Activated T-cell treated with anti-CD3 and anti-CD28 coated beads, Interleukin-2, amount 50 U/mL, for 4 hours (primary cell): ENCODE results near the gene NBAS. TPM values are rescaled to one million over a fixed set of nuclear protein-coding genes. Genes with fewer than 3 reads are reported as not detected.
"Not testable (repeated sequence)": the region's sequence is repeated elsewhere in the genome, so short reads cannot be mapped to it uniquely, and the experiment has no call there.

Experiments used
- ATAC-seq, 2 donors: fragments of 200-7000 bp; cut with Tn5 transposase; one replicate each; pipeline ENCODE4 v1.10.0; 2021
- DNase-seq: peaks from one replicate; pipeline ENCODE4 v3.0.0-alpha.2; 2020
- H3K27me3 Mint-ChIP-seq: one replicate; pipeline ENCODE4 v1.8.0; 2021; ENCODE audit warnings: low read depth, mixed read lengths
- H3K36me3 Mint-ChIP-seq: one replicate; pipeline ENCODE4 v1.8.0; 2022; ENCODE audit warnings: mixed read lengths; ENCODE audit not compliant: insufficient read depth
- H3K4me1 Mint-ChIP-seq: one replicate; pipeline ENCODE4 v1.8.0; 2021; ENCODE audit warnings: low read depth, mixed read lengths
- H3K4me3 Mint-ChIP-seq: one replicate; pipeline ENCODE4 v1.8.0; 2021; ENCODE audit warnings: mild to moderate bottlenecking, moderate library complexity, mixed read lengths
- H3K9me3 Mint-ChIP-seq: one replicate; pipeline ENCODE4 v1.8.0; 2021; ENCODE audit warnings: mixed read lengths
- total RNA-seq, 3 donors: library from RNA; stranded (reverse); gene quantifications; one replicate each; pipeline ENCODE4 v1.2.1, GENCODE V29; 2021

The NBAS gene
- total RNA-seq, 3 donors from 2014 or later, result 28.5 to 30.4 (median 29.7) TPM

GRCh38 chr2:15331787-15332186 lies 229.3 kb downstream of the NBAS start:
- DNase-seq (no peak), ATAC-seq (no peak)
- Mint-ChIP-seq H3K27me3 (no peaks in the 10 kb centered on the region), H3K4me1 (no peaks in the 10 kb centered on the region), H3K36me3 (peaks cover 28% of the 10 kb centered on the region), H3K4me3 (no peak overlapping the region), H3K9me3 (no peaks in the 10 kb centered on the region)

DNA sequence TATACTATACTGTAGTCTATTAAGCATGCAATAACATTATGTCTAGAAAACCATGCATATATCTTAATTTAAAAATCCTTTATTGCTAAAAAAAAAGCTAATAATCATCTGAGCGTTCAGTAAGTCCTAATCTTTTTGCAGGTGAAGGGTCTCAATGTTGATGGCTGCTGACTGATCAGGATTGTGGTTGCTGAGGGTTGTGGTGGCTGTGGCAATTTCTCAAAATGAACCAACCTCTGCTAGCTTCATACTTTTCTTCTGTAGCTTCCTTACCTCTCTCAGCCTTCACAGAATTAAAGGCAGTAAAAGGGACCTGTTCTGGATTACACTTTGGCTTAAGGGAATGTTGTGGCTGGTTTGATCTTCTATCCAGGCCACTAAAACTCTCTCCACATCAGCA lies 235.8 kb downstream of the NBAS start:
- DNase-seq (no peak), ATAC-seq (no peak)
- Mint-ChIP-seq H3K4me3 (no peak overlapping the region), H3K9me3 (no peaks in the 10 kb centered on the region), H3K27me3 (no peaks in the 10 kb centered on the region), H3K4me1 (no peaks in the 10 kb centered on the region), H3K36me3 (peaks cover 45% of the 10 kb centered on the region)

DNA sequence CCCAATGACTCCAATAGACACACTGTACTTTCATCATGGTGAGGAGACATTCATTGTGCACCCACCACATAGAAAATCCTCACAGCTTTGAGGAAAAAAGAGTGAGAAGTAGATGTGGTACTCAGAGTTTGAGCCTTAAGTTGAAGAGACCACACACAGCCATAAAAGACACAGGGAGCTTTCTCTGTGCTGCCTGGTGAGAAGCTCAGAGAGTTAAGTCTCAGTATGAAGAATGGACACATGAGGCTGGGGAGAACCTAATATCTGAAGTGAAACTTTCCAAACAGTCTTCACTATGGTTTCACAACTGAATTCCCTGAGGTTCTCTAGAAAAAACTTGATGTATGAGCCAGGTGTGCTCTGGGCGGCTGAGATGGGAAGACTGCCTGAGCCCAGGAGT lies 237.9 kb downstream of the NBAS start:
- Mint-ChIP-seq H3K4me1 (no peaks in the 10 kb centered on the region), H3K36me3 (peaks cover 65% of the 10 kb centered on the region), H3K27me3 (no peaks in the 10 kb centered on the region), H3K4me3 (no peak overlapping the region), H3K9me3 (peaks cover 12% of the 10 kb centered on the region)
- ATAC-seq, result no peak
- no peak for DNase-seq

- Mint-ChIP-seq H3K9me3 (peaks cover 22% of the 10 kb centered on the region), H3K4me1 (peaks cover 12% of the 10 kb centered on the region), H3K36me3 (peaks cover 77% of the 10 kb centered on the region)
- H3K4me3 Mint-ChIP-seq, H3K27me3 Mint-ChIP-seq, ATAC-seq, DNase-seq: not testable (repeated sequence)
Measured at GRCh38 chr2:15321481-15321880, 239.7 kb downstream of the NBAS start.

GRCh38 chr2:15316370-15316814 lies 244.7 kb downstream of the NBAS start:
- no peaks in the 10 kb centered on the region for H3K27me3 Mint-ChIP-seq
- no peak overlapping the region for H3K4me3 Mint-ChIP-seq
- H3K36me3 Mint-ChIP-seq, result peaks cover 67% of the 10 kb centered on the region
- peak; percentile 37 to 56 for ATAC-seq
- H3K9me3 Mint-ChIP-seq, result peaks cover 22% of the 10 kb centered on the region
- H3K4me1 Mint-ChIP-seq, result peaks cover 37% of the 10 kb centered on the region
- no peak for DNase-seq

- no peak for ATAC-seq
- H3K36me3 Mint-ChIP-seq, result peaks cover 59% of the 10 kb centered on the region
- peaks cover 22% of the 10 kb centered on the region for H3K9me3 Mint-ChIP-seq
- H3K4me3 Mint-ChIP-seq, result no peak overlapping the region
- peaks cover 41% of the 10 kb centered on the region for H3K4me1 Mint-ChIP-seq
- no peak for DNase-seq
- H3K27me3 Mint-ChIP-seq, result no peaks in the 10 kb centered on the region
Measured at GRCh38 chr2:15315411-15315810, 245.7 kb downstream of the NBAS start.

DNA sequence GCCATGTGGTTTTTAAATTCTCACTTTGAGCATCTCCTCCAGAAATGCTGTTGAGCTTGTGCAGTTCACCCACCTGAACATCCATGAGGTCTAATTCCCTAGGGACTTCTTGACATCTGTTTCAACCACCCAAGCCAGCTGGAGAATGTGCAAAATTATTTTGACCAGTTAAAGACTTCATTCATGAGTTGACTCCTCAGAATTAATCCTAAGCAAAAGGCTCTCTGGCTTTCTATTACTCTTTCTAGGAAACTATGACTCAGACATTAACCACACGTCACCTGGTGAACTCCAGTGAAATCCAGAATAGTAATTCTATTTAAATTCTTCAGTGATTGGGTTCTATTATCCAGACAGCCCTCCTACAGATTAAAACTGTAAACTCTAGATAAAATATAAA lies 247.5 kb downstream of the NBAS start:
- no peaks in the 10 kb centered on the region for H3K27me3 Mint-ChIP-seq
- H3K9me3 Mint-ChIP-seq, result peaks cover 14% of the 10 kb centered on the region
- H3K4me1 Mint-ChIP-seq, result peaks cover 41% of the 10 kb centered on the region
- no peak for ATAC-seq
- DNase-seq, result no peak
- H3K4me3 Mint-ChIP-seq, result no peak overlapping the region
- H3K36me3 Mint-ChIP-seq, result peaks cover 52% of the 10 kb centered on the region

DNA sequence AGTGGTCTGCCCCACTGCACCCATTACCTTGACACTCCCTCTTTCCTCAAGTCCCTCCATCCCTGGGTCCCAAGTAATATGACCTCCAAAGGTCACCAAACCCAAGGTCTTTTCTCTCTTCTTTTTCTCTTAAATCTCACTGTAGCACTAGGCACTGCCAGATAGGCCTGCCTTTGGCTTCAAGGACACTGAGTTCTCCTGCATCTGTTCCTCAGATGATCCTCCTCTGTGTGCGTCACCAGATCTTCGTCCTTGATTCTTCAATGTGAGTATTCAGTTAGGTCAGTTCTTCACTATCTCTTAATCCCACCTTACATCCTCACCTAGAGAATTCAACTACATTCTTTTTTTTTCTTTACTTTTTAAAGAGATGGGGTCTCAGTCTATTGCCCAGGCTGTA lies 249.2 kb downstream of the NBAS start:
- no peaks in the 10 kb centered on the region for H3K27me3 Mint-ChIP-seq
- H3K9me3 Mint-ChIP-seq, result no peaks in the 10 kb centered on the region
- no peak overlapping the region for H3K4me3 Mint-ChIP-seq
- peaks cover 34% of the 10 kb centered on the region for H3K4me1 Mint-ChIP-seq
- no peak for DNase-seq
- no peak for ATAC-seq
- H3K36me3 Mint-ChIP-seq, result peaks cover 50% of the 10 kb centered on the region

GRCh38 chr2:15311201-15311907 lies 249.8 kb downstream of the NBAS start:
- H3K27me3 Mint-ChIP-seq, result no peaks in the 10 kb centered on the region
- peaks cover 28% of the 10 kb centered on the region for H3K4me1 Mint-ChIP-seq
- no peak for ATAC-seq

GRCh38 chr2:15307526-15307925 lies 253.6 kb downstream of the NBAS start:
- Mint-ChIP-seq H3K36me3 (peaks cover 60% of the 10 kb centered on the region), H3K4me3 (no peak overlapping the region), H3K9me3 (no peaks in the 10 kb centered on the region), H3K4me1 (peaks cover 12% of the 10 kb centered on the region), H3K27me3 (no peaks in the 10 kb centered on the region)
- ATAC-seq, result no peak
- no peak for DNase-seq

More at GRCh38 chr2:15311201-15311907, 249.8 kb downstream of the NBAS start:
- Mint-ChIP-seq H3K36me3 (peaks cover 50% of the 10 kb centered on the region), H3K9me3 (no peaks in the 10 kb centered on the region), H3K4me3 (no peak overlapping the region)
- no peak for DNase-seq

DNA sequence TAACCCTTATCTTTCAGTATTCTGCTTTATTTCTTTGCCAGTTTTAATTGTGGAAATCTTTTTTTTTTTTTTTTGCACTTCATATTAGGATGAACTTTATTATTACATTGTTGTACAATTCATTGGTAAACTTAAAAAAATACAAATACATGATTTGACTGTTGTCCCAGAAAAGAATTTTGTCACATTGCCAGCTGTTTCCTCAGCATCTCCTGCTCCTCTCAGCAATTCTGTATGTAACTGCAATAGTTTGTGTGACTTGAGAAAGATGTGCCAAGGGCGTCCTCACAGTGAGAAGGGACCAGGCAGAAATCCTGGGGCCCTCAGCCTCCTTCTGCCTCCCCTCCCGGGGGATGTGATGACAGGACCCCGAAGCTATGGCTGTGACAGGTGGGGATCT lies 254.4 kb downstream of the NBAS start:
- ATAC-seq (no peak), DNase-seq (no peak)
- peaks cover 68% of the 10 kb centered on the region for H3K36me3 Mint-ChIP-seq
- no peaks in the 10 kb centered on the region for H3K9me3 Mint-ChIP-seq
- H3K27me3 Mint-ChIP-seq, result no peaks in the 10 kb centered on the region
- peaks cover 11% of the 10 kb centered on the region for H3K4me1 Mint-ChIP-seq
- no peak overlapping the region for H3K4me3 Mint-ChIP-seq

- ATAC-seq (no peak), DNase-seq (no peak)
- H3K27me3 Mint-ChIP-seq, result no peaks in the 10 kb centered on the region
- no peak overlapping the region for H3K4me3 Mint-ChIP-seq
- H3K9me3 Mint-ChIP-seq, result no peaks in the 10 kb centered on the region
- H3K4me1 Mint-ChIP-seq, result peaks cover 19% of the 10 kb centered on the region
- H3K36me3 Mint-ChIP-seq, result peaks cover 70% of the 10 kb centered on the region
Measured at GRCh38 chr2:15303874-15304273, 257.3 kb downstream of the NBAS start.

DNA sequence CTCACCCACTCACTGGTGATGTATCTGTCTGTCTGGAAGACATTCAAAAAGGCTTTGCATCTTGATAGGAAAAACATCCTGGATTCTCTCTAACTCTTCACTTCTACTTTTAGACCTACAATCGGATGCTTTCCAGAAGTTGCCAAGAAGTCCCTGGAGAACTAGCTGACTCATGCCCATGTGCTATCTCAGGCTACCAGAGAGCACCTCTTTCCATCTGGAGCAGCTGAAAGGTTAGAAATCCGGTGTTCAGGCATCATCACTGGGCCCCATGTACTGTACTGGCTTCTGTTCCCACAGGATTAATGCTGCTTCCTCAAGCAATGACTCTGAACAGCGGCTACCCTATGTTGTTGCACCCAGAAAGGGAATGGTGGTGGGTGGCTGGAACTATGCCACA lies 259.0 kb downstream of the NBAS start:
- Mint-ChIP-seq H3K36me3 (peaks cover 72% of the 10 kb centered on the region), H3K4me3 (no peak overlapping the region), H3K27me3 (no peaks in the 10 kb centered on the region), H3K4me1 (peaks cover 19% of the 10 kb centered on the region), H3K9me3 (no peaks in the 10 kb centered on the region)
- ATAC-seq (no peak), DNase-seq (no peak)

GRCh38 chr2:15300624-15301573 lies 260.2 kb downstream of the NBAS start:
- no peaks in the 10 kb centered on the region for H3K27me3 Mint-ChIP-seq
- H3K4me3 Mint-ChIP-seq, result no peak overlapping the region
- peaks cover 66% of the 10 kb centered on the region for H3K36me3 Mint-ChIP-seq
- H3K4me1 Mint-ChIP-seq, result peaks cover 19% of the 10 kb centered on the region
- H3K9me3 Mint-ChIP-seq, result no peaks in the 10 kb centered on the region
- no peak for ATAC-seq
- DNase-seq, result no peak
